Ascending aorta (tissue), 2 donors: ENCODE results near the gene ZNF853. TPM values are rescaled to one million over a fixed set of nuclear protein-coding genes. Genes with fewer than 3 reads are reported as not detected.

Experiments used
- DNase-seq, 2 donors: peaks; one replicate each; pipeline ENCODE4 v3.0.0-alpha.2; 2019; ENCODE audit warnings: low spot score in 2 of 2
- H3K27ac ChIP-seq, 2 donors: fragments of 200-600 bp; sonication (generic); one replicate each; pipeline ENCODE4 v1.5.1; 2016 to 2017; ENCODE audit warnings: mild to moderate bottlenecking in 1 of 2
- H3K27me3 ChIP-seq: fragments of 200-600 bp; sonication (generic); one replicate; pipeline ENCODE4 v1.5.1; 2017
- H3K36me3 ChIP-seq, 2 donors: fragments of 200-600 bp; sonication (generic); one replicate each; pipeline ENCODE4 v1.5.1; 2016
- H3K4me1 ChIP-seq, 2 donors: fragments of 200-600 bp; sonication (generic); one replicate each; pipeline ENCODE4 v1.5.1; 2016 to 2017; ENCODE audit warnings: mild to moderate bottlenecking in 1 of 2
- H3K4me3 ChIP-seq, 2 donors: fragments of 200-600 bp; sonication (generic); one replicate each; pipeline ENCODE4 v1.5.1; 2016 to 2017; ENCODE audit warnings: mild to moderate bottlenecking in 1 of 2
- H3K9me3 ChIP-seq, 2 donors: fragments of 200-600 bp; sonication (generic); one replicate each; pipeline ENCODE4 v1.5.1; 2016
- CTCF ChIP-seq, 3 experiments: fragments of 200-600 bp in 2 of 3; fragments of 450-650 bp in 1 of 3; sonication (generic) in 2 of 3; IDR thresholded peaks; one replicate each; pipeline ENCODE4 v1.5.1; 2016 to 2019; ENCODE audit warnings: antibody characterized with exemption in 3 of 3, mild to moderate bottlenecking in 1 of 3, moderate library complexity in 1 of 3
- intact Hi-C: fragments of 100-400 bp; cut with DNase I; formaldehyde crosslinking; loops from one replicate; pipeline ENCODE4 v1.15.1; 2023
- total RNA-seq: library from RNA; depleted of rRNA; stranded (reverse); fragments of >200 nt; gene quantifications from one replicate; pipeline ENCODE4 v1.1.0, GENCODE V29; 2016

The ZNF853 gene
- 12.2 TPM for total RNA-seq

GRCh38 chr7:6614953-6615722, at the start of gene ZNF853:
ZNF853 (plus strand) TSS chr7:6615610; CDS start chr7:6616175, 565 bp downstream.
- H3K27ac ChIP-seq: peak within 1 kb of the TSS; percentile 53 to 69
- peaks cover 4 to 5% of the 10 kb centered on the region in 2 donors for H3K36me3 ChIP-seq
- H3K27me3 ChIP-seq: no peaks in the 10 kb centered on the region
- no peak for TF ChIP-seq CTCF (IDR thresholded peaks at IDR 0.05)
- no peaks in the 10 kb centered on the region for H3K9me3 ChIP-seq
- no peak for DNase-seq
- peaks cover 3 to 12% of the 10 kb centered on the region in 2 donors for H3K4me1 ChIP-seq
- intact Hi-C loops: no loop called here
- peak within 1 kb of the TSS; percentile 65 to 77 for H3K4me3 ChIP-seq

- H3K27ac ChIP-seq: no peak overlapping the region
- no peaks in the 10 kb centered on the region for H3K27me3 ChIP-seq
- DNase-seq: no peak
- intact Hi-C loops: no loop called here
- no peaks in the 10 kb centered on the region for H3K4me1 ChIP-seq
- no peak overlapping the region for H3K4me3 ChIP-seq
- no peak for TF ChIP-seq CTCF (IDR thresholded peaks at IDR 0.05)
- no peaks in the 10 kb centered on the region for H3K36me3 ChIP-seq
- H3K9me3 ChIP-seq: no peaks in the 10 kb centered on the region
These were observed 49.8 kb upstream of the ZNF853 start for GRCh38 chr7:6565655-6566054.

GRCh38 chr7:6567886-6568285, 47.5 kb upstream of the ZNF853 start:
- DNase-seq: no peak
- intact Hi-C loops: no loop called here
- H3K36me3 ChIP-seq: no peaks in the 10 kb centered on the region
- H3K27me3 ChIP-seq: no peaks in the 10 kb centered on the region
- H3K4me3 ChIP-seq: no peak overlapping the region
- H3K9me3 ChIP-seq: no peaks in the 10 kb centered on the region
- no peak overlapping the region for H3K27ac ChIP-seq
- no peak for TF ChIP-seq CTCF (IDR thresholded peaks at IDR 0.05)
- H3K4me1 ChIP-seq: no peaks in the 10 kb centered on the region

GRCh38 chr7:6571160-6571779, 44.1 kb upstream of the ZNF853 start:
- no peaks in the 10 kb centered on the region for H3K9me3 ChIP-seq
- no peaks in the 10 kb centered on the region for H3K27me3 ChIP-seq
- intact Hi-C loops: no loop called here
- no peak overlapping the region for H3K27ac ChIP-seq
- no peaks in the 10 kb centered on the region for H3K4me1 ChIP-seq
- no peak overlapping the region for H3K4me3 ChIP-seq
- TF ChIP-seq CTCF (IDR thresholded peaks at IDR 0.05): no peak
- H3K36me3 ChIP-seq: no peaks in the 10 kb centered on the region
- no peak for DNase-seq

GRCh38 chr7:6575281-6576023, 40.0 kb upstream of the ZNF853 start:
- no peaks in the 10 kb centered on the region for H3K27me3 ChIP-seq
- TF ChIP-seq CTCF (IDR thresholded peaks at IDR 0.05): no peak
- no peak overlapping the region for H3K27ac ChIP-seq
- peaks cover 0 to 4% of the 10 kb centered on the region in 2 donors for H3K36me3 ChIP-seq
- H3K4me3 ChIP-seq: no peak overlapping the region
- peaks cover 0 to 7% of the 10 kb centered on the region in 2 donors for H3K4me1 ChIP-seq
- no peaks in the 10 kb centered on the region for H3K9me3 ChIP-seq
- intact Hi-C loops: loop anchor here (5.0 kb wide), 1 partner anchor 132 kb away; the partner anchor contains the start of gene ZNF12
- no peak for DNase-seq
